Measurements from ENCODE around the gene HERPUD1. TPM values are rescaled to one million over a fixed set of nuclear protein-coding genes. Genes with fewer than 3 reads are reported as not detected.

The HERPUD1 gene
- total RNA-seq, 1 experiment from 2014 or later: 35.3 TPM

- Histone ChIP-seq H2AFZ (no peak overlapping the region), H3F3A (ENCODE audit: insufficient read depth, low read depth) (no peaks in the 10 kb centered on the region), H3K4me2 (no peak overlapping the region), H3K4me1 (replicated peaks; ENCODE audit: insufficient read depth) (no peaks in the 10 kb centered on the region), H4K20me1 (ENCODE audit: insufficient read depth) (no peaks in the 10 kb centered on the region), H3K79me2 (ENCODE audit: low read depth) (no peaks in the 10 kb centered on the region), H3K27me3 (ENCODE audit: insufficient read depth, low read depth) (no peaks in the 10 kb centered on the region), H3K36me3 (ENCODE audit: low read depth) (no peaks in the 10 kb centered on the region), H3K9me2 (ENCODE audit: insufficient read depth) (no peaks in the 10 kb centered on the region), H3K4me3 (no peak overlapping the region), H3K27ac (no peak overlapping the region), H3K9me3 (ENCODE audit: insufficient read depth, low read depth) (no peaks in the 10 kb centered on the region)
- intact Hi-C loops (cut with micrococcal nuclease; ENCODE audit: unreplicated experiment): no loop called here
- TF ChIP-seq, protein P1, sequence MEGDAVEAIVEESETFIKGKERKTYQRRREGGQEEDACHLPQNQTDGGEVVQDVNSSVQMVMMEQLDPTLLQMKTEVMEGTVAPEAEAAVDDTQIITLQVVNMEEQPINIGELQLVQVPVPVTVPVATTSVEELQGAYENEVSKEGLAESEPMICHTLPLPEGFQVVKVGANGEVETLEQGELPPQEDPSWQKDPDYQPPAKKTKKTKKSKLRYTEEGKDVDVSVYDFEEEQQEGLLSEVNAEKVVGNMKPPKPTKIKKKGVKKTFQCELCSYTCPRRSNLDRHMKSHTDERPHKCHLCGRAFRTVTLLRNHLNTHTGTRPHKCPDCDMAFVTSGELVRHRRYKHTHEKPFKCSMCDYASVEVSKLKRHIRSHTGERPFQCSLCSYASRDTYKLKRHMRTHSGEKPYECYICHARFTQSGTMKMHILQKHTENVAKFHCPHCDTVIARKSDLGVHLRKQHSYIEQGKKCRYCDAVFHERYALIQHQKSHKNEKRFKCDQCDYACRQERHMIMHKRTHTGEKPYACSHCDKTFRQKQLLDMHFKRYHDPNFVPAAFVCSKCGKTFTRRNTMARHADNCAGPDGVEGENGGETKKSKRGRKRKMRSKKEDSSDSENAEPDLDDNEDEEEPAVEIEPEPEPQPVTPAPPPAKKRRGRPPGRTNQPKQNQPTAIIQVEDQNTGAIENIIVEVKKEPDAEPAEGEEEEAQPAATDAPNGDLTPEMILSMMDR (conservative IDR thresholded peaks at IDR 0.05): no peak
- no peak for TF ChIP-seq EZH2 (IDR thresholded peaks at IDR 0.05; ENCODE audit: low read depth)
- DNase-seq: no peak
- BruUV-seq (replicated peaks): no TSS peak
- ChIA-PET POLR2A (ENCODE audit: unreplicated experiment) (no interaction called here), CTCF (no interaction called here)
Measured at GRCh38 chr16:56977216-56977615, 45.3 kb downstream of the HERPUD1 start.

DNA sequence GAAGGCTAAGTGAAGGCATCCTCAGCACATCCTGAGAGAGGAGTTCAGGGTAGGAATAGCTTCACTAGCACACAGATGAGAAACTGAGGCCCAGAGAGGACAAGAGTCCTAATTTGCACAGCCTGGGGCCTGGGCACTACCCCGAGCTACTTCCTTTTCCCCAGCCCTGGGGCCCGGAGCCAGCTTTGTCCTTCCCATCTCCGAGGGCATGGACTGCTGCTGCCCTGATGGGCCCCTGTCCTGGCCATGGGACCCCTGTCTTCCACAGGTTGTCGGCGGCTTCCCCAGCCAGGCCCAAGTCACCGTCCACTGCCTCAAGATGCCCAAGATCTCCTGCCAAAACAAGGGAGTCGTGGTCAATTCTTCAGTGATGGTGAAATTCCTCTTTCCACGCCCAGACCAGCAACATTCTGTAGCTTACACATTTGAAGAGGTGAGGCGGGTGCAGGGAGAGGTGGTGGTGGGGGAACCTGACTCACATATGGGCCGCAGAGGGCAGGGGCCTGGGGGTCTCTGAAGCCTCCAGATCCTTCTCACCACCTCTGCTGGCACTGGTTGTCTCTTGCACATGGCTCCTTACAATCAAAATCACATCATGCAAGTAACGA lies 46.0 kb downstream of the HERPUD1 start:
- H3K27me3 ChIP-seq (ENCODE audit: insufficient read depth, low read depth): no peaks in the 10 kb centered on the region
- no peaks in the 10 kb centered on the region for H3K36me3 ChIP-seq (ENCODE audit: low read depth)
- no peaks in the 10 kb centered on the region for H3K9me3 ChIP-seq (ENCODE audit: insufficient read depth, low read depth)
- DNase-seq: no peak
- H3K79me2 ChIP-seq (ENCODE audit: low read depth): no peaks in the 10 kb centered on the region
- no peaks in the 10 kb centered on the region for H3K9me2 ChIP-seq (ENCODE audit: insufficient read depth)
- POLR2A ChIA-PET (ENCODE audit: unreplicated experiment): interaction anchor here (0.6 kb wide), 1 partner anchor 104 kb away, joined by 5 read pairs; no protein-coding TSS in a partner anchor
- BruUV-seq (replicated peaks): no TSS peak
- CTCF ChIA-PET: no interaction called here
- no peaks in the 10 kb centered on the region for H3K4me1 ChIP-seq (replicated peaks; ENCODE audit: insufficient read depth)
- H3F3A ChIP-seq (ENCODE audit: insufficient read depth, low read depth): no peaks in the 10 kb centered on the region
- H4K20me1 ChIP-seq (ENCODE audit: insufficient read depth): no peaks in the 10 kb centered on the region
- no peak overlapping the region for H3K27ac ChIP-seq
- no peak overlapping the region for H3K4me3 ChIP-seq
- intact Hi-C loops (cut with micrococcal nuclease; ENCODE audit: unreplicated experiment): no loop called here
- H2AFZ ChIP-seq: no peak overlapping the region
- no peak for TF ChIP-seq EZH2 (IDR thresholded peaks at IDR 0.05; ENCODE audit: low read depth)
- TF ChIP-seq, protein P1 (conservative IDR thresholded peaks at IDR 0.05): no peak
- no peak overlapping the region for H3K4me2 ChIP-seq

- H4K20me1 ChIP-seq (ENCODE audit: insufficient read depth): no peaks in the 10 kb centered on the region
- H3K9me2 ChIP-seq (ENCODE audit: insufficient read depth): no peaks in the 10 kb centered on the region
- no peaks in the 10 kb centered on the region for H3K36me3 ChIP-seq (ENCODE audit: low read depth)
- H3F3A ChIP-seq (ENCODE audit: insufficient read depth, low read depth): peaks cover 16% of the 10 kb centered on the region; the same call in 1 of the 2 replicates
- intact Hi-C loops (cut with micrococcal nuclease; ENCODE audit: unreplicated experiment): loop anchor here (10.0 kb wide), 1 partner anchor 315 kb away; no protein-coding TSS in a partner anchor
- TF ChIP-seq EZH2 (IDR thresholded peaks at IDR 0.05; ENCODE audit: low read depth): no peak
- TF ChIP-seq, protein P1 (conservative IDR thresholded peaks at IDR 0.05): no peak
- no peak overlapping the region for H3K4me3 ChIP-seq
- BruUV-seq (replicated peaks): no TSS peak
- no peak for DNase-seq
- H3K4me1 ChIP-seq (replicated peaks; ENCODE audit: insufficient read depth): peaks cover 20% of the 10 kb centered on the region
- no peak overlapping the region for H3K27ac ChIP-seq
- H3K79me2 ChIP-seq (ENCODE audit: low read depth): no peaks in the 10 kb centered on the region
- no peak overlapping the region for H3K4me2 ChIP-seq
- CTCF ChIA-PET: no interaction called here
- POLR2A ChIA-PET (ENCODE audit: unreplicated experiment): interaction anchor here (0.6 kb wide), 1 partner anchor 22 kb away, joined by 7 read pairs; no protein-coding TSS in a partner anchor
- no peaks in the 10 kb centered on the region for H3K9me3 ChIP-seq (ENCODE audit: insufficient read depth, low read depth)
- no peak overlapping the region for H2AFZ ChIP-seq
- no peaks in the 10 kb centered on the region for H3K27me3 ChIP-seq (ENCODE audit: insufficient read depth, low read depth)
Measured at GRCh38 chr16:56980201-56980535, 48.2 kb downstream of the HERPUD1 start.
